ENCODE data around the gene ABCA2.
"Not testable (repeated sequence)": the region's sequence is repeated elsewhere in the genome, so short reads cannot be mapped to it uniquely, and the experiment has no call there.

Gene ABCA2

DNA sequence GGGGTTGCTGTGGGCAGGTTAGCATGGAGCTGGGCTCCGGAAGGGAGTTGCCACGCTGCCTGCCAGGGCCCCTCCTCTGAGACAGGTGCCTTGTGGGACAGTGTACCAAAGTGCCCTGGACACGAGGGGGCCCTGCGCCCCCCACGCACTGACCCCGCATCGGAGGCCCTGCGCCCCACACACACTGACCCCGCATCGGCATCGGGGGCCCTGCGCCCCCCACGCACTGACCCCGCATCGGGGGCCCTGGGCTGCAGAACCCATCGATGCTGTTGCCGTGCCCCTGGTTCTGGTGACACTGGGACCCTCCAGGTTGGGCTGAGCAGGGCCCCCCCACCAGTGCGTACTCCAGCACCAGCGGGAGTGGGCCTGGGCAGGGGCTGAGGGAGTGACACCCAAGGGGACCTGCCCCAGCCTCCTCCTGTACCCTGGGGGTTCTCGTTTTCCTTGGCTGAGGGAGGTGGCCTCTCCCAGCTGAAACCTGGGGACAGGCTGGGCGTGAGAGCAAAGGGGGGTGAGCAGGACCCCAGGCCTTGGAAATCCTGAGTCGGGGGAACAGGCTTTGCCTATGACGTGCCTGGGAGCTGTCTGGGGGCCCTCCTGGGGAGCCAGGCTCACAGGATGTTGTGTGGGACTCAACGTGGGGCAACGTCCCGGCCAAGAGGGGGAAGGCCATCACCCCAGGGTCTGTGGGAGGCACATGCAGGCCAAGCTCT lies 35.4 kb upstream of the ABCA2 start:
- DNase-seq (ENCODE audit: low read depth, low spot score): no peak

DNA sequence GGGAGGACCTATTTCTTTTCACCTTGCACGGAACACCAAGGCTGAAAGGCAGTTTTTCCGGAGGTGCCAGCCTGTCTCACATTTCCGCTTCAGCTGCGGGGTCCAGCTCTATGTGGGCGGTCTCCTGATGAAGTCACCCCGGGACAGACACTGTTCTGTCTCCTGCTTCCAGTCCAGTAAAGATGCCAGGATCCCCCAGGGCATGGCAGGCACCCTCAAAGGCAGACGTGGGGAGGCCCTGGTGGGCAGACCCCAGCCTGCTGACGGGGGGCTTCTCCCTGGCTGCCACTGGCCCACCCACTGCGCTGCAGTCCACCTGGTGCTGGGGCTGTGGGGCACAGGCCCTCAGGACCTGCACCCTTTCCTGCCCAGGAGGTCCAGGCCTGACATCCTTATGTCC lies 34.8 kb upstream of the ABCA2 start:
- DNase-seq (ENCODE audit: low read depth, low spot score): not testable (repeated sequence)

DNA sequence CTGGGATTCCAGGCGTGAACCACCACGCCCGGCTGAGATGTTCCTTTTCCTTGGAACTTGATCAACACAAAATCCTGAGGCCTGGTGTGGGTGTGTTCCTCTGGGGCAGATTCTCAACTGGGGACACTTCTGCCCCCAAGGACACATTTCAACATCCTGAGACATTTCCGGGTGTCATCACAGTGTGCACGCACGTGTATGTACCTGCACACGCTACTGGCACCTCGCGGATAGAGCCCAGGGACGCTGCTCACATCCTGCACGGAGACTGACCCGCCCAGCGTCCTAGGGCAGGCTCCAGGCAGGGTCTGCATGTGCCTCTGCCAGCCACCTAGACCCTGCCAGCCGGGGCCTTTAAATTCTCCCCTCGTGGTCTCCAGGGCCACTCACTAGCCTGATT lies 34.3 kb upstream of the ABCA2 start:
- DNase-seq (ENCODE audit: low read depth, low spot score): no peak

DNA sequence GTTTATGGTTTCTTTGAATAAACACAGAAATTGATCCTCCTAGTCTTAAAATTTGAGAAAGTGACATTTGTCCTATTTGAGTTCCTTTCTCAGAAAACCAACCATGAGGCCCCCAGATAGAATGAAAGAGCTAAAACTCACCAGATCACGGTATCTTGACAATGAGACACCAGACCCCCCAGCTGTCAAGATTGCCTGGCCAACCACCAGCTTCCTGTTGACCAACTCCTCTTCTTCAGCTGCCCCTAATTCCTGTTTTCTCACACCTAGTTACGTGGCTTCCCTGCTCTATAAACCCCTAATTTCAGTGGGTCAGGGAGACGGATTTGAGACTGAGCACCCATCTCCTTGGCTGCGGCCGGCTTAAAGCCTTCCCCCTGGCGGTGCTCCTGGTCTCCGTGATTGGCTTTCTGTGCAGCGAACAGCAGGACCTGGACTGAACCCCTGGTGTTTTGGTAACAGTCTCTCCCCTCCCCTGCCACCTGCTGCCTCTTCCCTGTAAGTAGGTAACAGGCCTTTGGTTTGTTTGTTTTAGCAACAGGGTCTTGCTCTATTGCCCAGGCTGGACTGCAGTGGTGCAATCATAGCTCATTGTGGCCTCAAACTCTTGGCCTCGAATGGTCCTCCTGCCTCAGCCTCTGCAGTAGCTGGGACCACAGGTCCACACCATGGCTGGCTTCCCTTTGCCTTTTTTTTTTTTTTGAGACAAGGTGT lies 30.6 kb upstream of the ABCA2 start:
- DNase-seq (ENCODE audit: low read depth, low spot score): no peak

DNA sequence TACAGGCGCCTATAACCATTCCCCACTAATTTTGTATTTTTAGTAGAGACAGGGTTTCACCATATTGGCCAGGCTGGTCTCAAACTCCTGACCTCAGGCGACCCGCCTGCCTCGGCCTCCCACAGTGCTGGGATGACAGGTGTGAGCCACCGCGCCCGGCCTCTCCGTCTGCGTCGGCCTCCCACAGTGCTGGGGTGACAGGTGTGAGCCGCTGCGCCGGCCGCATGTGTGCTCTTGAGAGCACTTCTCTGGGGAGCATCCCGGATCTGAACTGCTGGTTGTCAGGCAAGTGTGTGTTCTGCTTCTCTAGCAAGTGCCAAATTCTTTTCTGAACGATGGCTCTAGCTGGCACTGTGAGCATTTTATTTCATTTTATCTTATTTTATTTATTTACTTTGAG lies 29.5 kb upstream of the ABCA2 start:
- no peak for DNase-seq (ENCODE audit: low read depth, low spot score)

DNA sequence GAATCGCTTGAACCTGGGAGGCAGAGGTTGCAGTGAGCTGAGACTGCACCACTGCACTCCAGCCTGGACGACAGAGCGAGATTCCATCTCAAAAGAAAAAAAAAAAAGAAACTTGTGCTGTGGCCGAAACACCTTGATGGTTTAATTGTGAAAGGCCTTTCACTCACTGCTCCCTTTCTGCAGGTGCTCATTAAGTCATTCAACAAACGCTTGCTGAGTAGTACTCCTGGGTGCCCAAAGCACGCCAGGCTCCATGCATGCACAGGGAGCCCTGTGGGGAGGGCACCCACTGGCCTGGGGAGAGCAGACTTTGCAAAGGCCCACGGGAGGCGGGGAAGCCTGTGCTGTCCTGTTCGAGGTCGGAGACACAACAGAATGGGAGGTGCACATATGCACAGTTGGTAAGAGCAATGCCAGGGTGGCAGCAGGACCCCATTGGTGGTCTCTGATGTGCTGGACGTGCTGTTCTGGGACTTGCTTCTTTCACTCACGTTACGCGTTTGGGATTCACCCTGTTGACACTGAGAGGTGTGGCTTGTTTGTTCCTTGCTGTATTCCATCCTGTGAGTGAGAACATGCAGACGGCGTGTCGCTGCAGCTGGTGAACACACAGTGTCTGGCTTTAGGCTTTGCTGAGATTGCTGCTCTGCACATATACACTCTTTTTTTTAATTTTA lies 28.8 kb upstream of the ABCA2 start:
- DNase-seq (ENCODE audit: low read depth, low spot score): no peak

DNA sequence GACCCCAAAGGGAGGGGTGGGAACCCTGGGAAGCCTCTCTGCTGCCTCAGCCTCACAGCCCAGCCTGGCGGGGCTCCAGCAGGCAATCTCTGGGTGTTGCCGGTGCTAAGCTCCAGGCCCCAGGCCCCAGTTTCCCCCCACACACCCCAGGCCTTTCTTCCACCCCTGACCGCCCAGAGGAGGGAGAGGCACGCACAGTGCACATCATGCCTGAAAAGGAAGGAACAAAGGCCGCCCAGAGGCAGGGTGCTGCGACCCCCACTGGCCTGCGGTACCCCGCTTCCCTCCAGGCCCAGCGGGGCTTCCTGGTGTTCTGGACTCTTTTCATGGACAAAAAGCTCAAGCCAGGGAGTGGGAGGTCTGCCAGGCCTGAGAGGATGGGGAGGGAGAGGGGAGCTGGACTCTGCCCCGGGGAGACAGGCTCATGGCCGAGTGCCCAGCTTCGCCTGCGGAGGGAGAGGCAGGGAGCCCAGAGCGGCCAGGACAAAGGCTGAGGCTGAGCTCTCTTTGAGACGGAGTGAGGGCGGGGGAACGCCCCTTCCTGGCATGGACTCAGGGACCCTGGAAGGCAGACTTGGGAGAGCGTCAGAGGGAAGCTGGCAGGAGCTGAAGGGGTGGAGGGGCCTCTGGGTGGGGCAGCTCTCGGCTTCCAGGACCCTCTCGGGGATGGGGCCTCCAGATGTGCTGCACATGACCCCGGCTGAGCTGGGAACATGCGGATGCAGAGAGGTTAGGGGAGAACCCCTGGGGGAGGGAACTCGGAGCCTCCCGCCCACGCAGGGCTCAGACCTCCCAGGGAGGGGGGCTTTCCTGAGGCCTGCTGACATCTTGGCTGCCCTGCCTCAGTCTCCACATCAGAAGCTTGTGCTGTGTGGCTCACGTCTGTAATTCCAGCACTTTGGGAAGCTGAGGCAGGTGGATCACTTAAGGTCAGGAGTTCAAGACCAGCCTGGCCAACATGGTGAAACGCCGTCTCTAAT lies 27.6 kb upstream of the ABCA2 start:
- no peak for DNase-seq (ENCODE audit: low read depth, low spot score)

DNA sequence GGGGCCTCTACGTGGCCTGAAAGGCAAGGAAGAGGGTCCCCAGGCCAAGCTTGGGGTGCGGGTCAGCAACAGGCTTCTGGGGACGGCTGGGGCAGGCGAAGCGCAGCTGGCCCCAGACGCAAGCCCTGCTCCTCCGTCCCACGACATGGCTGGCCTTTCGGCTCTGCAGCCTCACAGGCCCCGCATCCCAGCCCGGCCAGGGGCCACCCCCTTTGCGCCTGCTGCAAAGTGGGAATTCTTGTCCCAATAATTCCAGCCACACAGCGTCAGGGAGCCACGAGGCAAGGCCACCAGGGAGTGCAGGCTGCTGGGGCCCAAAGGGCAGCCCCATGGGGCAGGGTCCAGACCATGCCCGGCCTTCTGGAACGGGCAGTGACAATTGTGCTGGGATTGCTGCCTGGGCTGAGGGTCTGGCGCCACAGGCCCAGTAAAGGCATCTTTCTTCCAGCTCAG lies 26.9 kb upstream of the ABCA2 start:
- DNase-seq (ENCODE audit: low read depth, low spot score): no peak

DNA sequence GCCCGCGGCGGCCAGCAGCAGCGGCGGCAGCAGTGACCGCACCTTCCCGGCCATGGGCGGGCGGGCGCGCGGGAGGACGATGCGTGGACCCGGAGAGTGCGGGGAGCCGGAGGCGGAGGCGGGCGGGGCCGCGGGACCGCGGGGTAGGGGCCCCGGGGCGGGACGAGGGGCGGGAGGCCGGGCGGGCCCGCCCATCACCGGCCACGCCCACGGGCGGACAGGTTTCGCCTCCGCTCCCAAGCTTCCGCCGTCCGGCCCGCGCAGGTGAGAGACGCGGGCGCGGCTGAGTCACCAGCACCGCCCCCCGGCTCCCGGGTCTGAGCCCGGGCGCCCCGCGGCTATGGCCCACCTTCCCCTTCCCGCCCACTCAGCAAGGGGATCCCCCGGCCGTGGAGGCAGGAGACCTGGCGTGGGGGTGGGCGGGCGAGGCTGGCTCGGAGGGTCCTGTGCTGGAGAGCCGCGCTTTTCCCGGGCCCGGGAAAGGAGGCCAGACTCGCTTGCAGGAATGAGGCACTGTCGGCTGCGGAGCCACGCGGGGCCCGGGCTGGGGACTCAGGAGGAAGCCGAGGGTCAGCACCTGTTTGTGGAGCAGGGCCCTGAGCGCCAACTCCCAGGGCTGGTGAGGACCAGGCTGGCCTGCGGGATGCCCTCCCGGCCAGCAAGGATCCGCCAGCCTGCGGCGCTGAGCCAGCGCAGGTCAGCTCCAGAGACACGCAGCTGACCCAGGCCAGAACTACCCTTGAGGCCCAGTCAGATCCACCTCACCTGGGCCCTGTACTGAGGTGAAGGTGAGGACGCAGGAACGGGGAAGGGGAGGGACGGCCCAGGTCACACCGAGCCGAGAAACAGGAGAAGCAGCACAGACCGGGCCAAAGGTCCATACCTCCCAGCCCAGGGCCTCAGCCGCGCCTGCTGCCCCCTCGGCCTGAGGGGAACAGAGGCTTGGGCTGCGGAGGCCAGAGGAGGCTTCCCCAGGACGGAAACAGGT lies 26.2 kb upstream of the ABCA2 start, which contains the start of gene ENTPD2:
TSS of gene ENTPD2 (minus strand) at position 118 of the 988 bp plus-strand sequence. CDS start at position 54, 64 bp downstream.
- no peak for DNase-seq (ENCODE audit: low read depth, low spot score)

DNA sequence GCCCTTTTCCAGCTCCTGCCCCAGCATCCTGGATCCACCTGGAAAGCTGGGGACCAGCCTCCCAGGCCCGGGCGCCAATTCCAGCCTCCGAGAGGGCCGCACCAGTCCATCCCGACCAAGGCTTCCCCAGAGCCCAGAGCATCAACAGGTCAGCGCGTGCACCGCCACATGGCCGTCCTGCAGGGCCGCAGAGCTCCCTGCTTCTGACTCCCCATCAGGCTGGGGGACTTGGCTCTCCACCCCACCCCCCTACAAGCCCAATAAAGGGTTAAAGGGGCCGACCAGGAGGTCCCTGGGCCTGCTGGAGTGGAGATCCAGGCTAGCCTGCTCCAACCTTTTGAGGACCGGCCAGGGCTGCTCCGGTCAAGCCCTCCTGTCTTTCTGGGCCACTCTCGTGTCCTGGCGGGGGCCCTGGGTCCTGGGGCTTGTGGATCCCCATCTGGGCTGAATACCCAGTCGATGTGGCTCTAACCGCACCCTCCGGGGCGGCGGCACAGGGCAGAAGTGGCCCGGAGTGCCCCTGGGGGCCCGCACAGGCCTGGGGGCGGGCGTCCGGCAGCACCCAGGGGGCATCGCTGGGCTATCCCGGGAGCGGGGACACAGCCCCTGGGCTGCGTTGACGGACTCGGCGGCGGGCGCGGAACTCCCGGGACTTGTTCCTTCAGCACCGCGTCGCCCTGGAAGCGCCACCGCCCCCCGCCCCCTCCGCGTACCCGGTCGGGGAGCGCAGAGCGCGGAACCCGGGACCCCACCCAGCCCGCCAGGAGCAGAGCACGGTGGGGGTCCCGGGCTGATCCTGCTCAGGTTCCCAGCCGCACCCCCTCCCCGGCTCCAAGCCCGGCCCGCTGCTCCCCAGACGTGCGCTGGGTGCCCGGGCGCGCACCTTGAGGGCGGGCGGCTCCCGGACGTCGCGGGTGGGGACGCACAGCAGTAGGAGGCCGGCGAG lies 25.2 kb upstream of the ABCA2 start:
- DNase-seq (ENCODE audit: low read depth, low spot score): no peak

DNA sequence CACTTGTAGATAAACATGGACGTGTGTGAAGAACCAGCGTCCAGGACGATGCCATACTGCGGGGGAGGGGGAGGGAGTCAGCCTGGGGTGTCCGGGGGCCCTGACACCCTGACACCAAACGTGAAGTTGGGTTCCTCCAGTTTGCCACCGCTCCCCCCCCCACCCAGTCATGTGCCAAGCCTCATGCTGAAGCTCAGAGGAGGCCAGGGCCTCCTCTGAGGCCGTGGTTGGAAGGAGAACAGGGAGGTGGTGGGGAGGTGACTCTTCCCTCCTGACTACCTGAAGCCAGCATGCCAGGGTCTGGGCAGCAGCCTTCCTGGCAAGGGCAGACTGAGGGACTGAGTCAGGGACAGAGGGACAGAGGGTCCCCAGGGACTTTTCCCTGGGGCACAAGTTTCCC lies 24.3 kb upstream of the ABCA2 start:
- no peak for DNase-seq (ENCODE audit: low read depth, low spot score)

DNA sequence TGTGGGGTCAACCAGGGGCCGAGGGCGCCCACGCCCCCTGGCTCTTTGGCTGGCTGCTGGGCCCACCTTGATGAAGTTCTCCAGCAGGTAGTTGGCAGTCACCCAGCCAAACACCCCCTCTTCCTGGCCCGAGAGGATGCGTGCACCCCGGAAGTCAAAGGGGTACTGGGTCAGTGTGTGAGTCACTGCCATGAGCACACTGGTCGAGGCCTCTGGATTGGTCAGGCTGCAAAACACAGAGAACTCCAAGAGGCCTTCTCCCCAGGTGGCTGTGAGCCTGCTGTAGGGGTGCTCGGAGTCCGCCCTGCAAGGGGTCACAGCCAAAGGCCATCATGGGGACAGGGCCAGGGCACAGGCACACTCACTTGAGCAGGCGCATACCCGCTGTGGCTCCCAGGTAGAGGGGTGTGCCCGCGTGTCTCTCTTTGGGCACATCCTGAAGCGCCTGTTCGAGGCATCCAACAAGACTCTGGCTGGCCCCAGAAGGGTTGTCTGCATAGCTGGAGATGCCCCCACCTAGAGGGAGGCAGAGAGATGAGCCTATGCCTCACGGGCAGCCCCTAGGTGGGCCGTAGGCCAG lies 23.2 kb upstream of the ABCA2 start:
- DNase-seq (ENCODE audit: low read depth, low spot score): no peak

DNA sequence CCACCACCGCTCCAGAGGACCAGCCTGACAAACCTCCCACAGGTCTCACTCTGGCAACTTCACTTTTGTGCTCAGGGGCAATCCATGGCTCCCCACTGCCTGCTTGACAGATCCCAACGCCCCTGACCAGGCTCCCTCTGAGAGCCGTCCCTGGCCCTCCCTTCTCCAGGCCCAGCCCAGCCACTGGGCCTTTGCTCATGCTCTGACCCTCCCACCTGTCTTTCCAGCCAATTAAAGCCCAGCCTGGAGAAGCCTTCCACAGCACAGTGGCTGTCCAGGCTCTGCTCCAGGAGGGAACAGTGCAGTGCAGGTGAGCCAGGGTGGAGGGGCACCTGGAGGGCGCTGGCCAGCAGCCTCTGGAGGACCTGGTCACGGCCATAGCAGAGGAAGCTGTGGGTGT lies 22.5 kb upstream of the ABCA2 start:
- peak; percentile 33 for DNase-seq (ENCODE audit: low read depth, low spot score)

DNA sequence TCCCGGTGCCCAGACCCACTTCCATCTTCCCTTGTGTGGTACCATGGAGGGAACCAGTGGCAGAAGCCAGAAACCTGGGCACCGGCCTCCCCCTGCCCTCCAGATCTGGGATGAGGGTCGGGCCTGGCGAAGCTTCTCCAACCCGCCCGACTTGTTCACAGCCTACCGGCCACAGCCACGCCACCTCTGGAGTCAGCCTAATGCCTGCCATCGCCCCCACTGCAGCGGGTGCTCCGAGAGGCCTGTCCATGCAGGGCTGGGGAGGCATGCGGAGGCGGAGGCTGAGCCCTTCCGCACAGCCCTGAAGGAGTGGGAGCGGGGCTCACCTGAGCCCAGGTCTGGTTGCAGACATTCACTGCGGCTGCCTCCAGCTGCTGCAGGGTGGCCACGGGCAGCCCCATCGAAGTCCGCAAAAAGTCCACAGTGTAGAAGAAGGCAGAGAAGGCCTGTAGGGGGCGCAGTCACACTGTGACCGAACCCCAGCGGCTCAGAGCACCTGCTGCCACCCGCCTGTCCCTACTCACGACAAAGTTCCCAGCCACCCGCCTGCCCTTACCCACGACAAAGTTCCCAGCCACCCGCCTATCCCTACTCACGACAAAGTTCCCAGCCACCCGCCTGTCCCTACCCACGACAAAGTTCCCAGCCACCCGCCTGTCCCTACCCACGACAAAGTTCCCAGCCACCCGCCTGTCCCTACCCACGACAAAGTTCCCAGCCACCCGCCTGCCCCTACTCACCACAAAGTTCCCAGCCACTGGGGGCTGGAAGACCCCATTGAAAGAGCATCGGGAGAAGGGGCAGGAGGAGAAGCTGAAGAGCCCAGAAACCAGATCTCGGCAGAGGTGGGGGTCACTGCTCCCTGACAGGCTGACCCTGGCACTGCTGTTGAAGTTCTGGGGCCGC lies 21.8 kb upstream of the ABCA2 start:
- peak; percentile 81 for DNase-seq (ENCODE audit: low read depth, low spot score)

DNA sequence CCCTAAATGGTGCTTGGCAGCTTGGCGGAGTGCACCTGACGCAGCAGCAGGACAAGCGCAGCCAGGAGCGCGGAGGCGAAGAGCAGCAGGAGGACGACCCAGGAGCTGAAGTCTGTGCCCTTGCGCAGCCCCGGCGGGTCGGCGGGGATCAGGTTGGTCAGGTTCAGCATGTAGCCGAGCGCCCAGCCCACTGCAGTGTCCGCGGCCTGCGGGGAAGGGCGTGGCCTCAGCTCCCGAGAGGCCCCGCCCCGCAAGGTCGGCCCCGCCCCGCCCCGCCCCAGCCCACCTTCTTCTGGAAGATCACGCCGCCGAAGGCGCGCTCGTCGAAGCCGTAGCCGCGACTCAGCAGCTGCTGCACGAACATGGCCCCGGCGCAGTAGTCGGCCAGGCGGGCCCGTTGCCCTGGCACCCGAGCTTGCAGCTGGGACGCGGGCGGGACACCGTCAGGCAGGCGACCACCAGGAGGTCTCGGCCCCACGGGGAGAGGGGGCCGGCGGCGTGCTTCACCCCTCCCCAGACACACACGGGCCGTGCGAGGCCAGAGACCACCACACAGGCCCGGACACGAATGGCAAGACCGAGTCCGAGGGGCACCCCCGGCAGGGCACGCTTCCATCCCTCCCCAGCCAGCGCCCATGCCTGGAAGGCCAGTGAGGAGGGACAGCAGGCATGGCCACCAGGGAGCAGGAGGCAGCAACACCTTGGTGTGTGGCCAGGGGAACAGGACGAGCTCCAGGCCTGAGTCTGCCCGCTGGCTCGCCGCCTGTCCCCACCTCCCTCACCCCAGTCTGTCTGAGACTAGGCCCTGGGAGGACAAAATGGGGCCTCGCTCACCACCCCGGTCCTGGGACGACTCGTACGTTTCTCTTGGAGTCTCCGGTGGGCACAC lies 20.9 kb upstream of the ABCA2 start:
- DNase-seq (ENCODE audit: low read depth, low spot score): peak; percentile 66

DNA sequence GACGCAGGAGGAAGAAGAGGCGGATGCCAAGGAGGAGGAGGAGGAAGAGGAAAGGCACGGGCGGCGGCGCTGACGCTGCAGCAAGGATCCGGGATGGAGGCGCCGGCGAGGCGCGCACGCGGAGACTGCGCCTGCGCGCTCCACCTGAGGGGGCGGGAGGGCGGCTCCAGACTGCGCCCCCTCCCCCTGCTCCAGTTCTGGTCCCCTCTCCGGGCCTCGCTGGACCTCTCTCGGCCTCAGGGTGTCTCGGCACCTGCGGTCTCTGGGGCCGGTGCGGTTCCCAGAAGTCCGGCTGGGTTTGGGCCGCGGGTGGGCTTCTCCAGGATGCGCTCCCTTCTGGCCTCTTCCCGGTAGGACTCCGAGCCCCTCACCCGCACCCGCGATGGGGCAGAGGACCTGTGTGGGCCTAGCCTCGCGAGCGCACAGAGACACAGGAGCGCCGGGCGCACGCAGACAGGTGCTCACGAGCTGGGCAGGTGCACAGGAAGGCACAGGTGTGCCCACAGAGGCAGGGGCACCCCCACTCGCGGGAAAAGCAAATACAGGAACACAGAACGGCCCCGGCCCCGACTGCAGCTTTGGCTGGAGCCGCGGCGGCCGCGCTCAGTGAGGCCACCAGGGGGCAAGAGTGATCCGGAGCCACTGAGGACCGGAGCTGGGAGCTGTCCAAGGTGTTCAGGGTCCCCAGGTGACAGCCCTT lies 18.2 kb upstream of the ABCA2 start, which contains the start of gene NPDC1:
TSS of gene NPDC1 (minus strand) at position 90 of the 700 bp plus-strand sequence. CDS start 188 bp downstream, outside the sequence.
- DNase-seq (ENCODE audit: low read depth, low spot score): peak; percentile 93

Data from ELF-1 (cell line).